NCI-H146 treated with DMSO at 0.1 percent for 48 hours (cell line): ENCODE measurements around the gene MS4A2.
"Not testable (repeated sequence)": the region's sequence is repeated elsewhere in the genome, so short reads cannot be mapped to it uniquely, and the experiment has no call there.

Experiments used
- DNase-seq: peaks from one replicate; lab custom pipeline; 2025; ENCODE audit not compliant: unreplicated experiment; lab: John Stamatoyannopoulos, UW

Gene MS4A2

DNA sequence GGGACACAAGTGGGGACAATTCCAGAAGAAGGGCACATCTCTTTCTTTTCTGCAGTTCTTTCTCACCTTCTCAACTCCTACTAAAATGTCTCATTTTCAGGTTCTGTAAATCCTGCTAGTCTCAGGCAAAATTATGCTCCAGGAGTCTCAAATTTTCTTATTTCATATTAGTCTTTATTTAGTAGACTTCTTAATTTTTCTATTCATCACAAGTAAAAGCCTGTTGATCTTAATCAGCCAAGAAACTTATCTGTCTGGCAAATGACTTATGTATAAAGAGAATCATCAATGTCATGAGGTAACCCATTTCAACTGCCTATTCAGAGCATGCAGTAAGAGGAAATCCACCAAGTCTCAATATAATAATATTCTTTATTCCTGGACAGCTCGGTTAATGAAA, at the start of gene MS4A2:
MS4A2 (plus strand) TSS at position 301 of the 400 bp plus-strand sequence. CDS start 102 bp downstream, outside the sequence.
- DNase-seq = no peak

DNA sequence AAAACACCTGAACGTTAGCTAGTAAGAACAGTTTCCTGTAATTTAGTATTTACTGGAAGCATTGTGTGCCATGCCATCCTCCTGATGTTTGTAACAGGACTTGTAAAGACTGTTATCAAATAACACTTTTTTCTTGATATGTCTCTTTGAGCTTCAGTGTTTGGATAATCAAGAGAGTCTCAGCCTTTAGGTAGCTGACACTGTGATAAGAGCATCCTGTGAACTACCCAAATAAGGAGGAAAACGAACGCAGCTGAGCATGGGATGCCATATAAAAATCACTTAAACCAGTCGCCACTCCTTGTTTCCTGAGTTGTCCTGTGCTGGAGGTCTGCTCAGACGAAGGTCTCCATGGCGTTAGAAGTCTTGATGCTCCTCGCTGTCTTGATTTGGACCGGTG, 48.4 kb upstream of the MS4A2 start, which contains the start of gene OOSP2:
OOSP2 (plus strand) TSS at position 301 of the 400 bp plus-strand sequence; CDS start at position 352, 51 bp downstream.
- no peak for DNase-seq

GRCh38 chr11:60050422-60050821, 38.0 kb upstream of the MS4A2 start:
- DNase-seq = not testable (repeated sequence)

GRCh38 chr11:60050839-60051238, 37.6 kb upstream of the MS4A2 start:
- not testable (repeated sequence) for DNase-seq

DNA sequence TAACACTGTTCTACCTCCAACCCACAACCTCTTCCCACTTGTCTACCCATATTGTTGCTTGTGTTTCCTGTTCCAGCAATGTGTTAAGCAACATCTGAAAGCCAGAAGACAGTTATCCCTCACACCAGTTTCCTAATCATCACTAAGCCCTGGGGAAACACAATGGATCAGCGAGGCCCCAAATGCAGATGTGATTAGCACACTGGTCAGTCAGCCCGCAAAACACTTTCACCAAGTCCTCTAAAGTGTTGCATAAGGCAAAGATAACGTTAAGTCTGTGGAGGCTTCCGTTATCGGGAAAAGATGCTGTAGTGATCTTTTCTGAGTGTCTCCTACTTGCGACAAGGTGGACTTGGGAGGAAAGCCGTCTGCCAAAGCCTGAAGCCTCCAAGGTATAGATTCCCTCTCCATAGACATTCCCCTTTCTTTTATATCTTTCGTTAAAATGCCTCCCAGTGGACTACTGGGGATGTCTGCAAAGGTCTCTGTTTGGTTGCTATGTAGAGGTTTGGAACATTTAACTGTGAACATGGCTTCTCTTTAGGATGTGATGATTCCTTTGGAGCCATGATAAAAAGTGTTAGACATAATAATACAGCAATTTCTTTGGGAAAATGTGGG, 32.0 kb upstream of the MS4A2 start, which contains the start of gene MS4A3:
MS4A3 (plus strand) TSS at position 317 of the 621 bp plus-strand sequence. CDS start 4,496 bp downstream, outside the sequence.
- no peak for DNase-seq

GRCh38 chr11:60059052-60059451, 29.4 kb upstream of the MS4A2 start:
- no peak for DNase-seq

DNA sequence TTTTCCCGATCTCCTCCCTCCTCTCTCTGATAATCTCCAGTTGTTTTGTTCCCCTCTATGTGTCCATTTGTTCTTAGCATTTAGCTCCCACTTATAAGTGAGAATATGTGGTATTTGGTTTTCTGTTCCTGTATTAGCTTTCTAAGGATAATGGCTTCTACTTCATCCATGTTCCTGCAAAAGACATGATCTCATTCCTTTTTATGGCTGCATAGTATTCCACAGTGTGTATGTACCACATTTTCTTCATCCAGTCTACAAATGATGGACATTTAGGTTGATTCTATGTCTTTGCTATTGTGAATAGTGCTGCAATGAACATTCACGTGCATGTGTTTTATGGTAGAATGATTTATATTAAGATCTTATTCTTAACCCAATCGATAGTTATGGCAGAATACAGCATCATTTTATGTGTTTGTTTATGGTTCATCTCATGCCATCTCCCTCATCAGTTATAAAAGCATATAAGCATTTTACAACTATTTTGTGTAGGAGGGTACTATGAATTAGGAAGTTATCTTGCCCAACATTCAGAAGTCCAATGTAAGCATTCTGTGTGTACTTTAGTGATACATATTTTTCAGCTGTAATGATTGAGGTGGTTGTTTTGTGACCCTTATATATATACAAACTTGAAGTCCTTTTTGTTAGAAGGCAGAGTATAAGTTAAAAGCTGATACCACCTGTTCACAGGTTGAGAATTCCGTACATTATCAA, 28.8 kb upstream of the MS4A2 start:
- no peak for DNase-seq

- DNase-seq = no peak
Measured at GRCh38 chr11:60064111-60064510, 24.4 kb upstream of the MS4A2 start.

- no peak for DNase-seq
Measured at GRCh38 chr11:60065801-60066200, 22.7 kb upstream of the MS4A2 start.

- DNase-seq = no peak
Measured at GRCh38 chr11:60069450-60069849, 19.0 kb upstream of the MS4A2 start.

- DNase-seq = not testable (repeated sequence)
Measured at GRCh38 chr11:60071644-60072043, 16.8 kb upstream of the MS4A2 start.

GRCh38 chr11:60077216-60077817, 11.1 kb upstream of the MS4A2 start:
- no peak for DNase-seq

GRCh38 chr11:60077981-60078380, 10.5 kb upstream of the MS4A2 start:
- no peak for DNase-seq

GRCh38 chr11:60078745-60079144, 9.7 kb upstream of the MS4A2 start:
- DNase-seq = no peak

DNA sequence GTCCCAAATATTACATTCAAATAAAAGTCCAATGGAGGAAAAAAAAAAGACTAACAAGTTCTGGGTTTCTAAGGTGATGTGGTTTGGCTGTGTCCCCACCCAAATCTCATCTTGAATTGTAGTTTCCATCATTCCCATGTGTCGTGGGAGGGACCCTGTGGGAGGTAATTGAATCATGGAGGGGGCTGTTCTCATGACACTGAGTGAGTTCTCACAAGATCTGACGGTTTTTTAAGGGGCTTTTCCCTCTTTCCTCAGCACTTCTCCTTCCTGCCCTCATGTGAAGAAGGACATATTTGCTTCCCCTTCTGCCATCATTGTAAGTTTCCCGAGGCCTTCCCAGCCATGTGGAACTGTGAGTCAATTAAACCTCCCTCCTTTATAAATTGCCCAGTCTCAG, 7.9 kb upstream of the MS4A2 start:
- no peak for DNase-seq

DNA sequence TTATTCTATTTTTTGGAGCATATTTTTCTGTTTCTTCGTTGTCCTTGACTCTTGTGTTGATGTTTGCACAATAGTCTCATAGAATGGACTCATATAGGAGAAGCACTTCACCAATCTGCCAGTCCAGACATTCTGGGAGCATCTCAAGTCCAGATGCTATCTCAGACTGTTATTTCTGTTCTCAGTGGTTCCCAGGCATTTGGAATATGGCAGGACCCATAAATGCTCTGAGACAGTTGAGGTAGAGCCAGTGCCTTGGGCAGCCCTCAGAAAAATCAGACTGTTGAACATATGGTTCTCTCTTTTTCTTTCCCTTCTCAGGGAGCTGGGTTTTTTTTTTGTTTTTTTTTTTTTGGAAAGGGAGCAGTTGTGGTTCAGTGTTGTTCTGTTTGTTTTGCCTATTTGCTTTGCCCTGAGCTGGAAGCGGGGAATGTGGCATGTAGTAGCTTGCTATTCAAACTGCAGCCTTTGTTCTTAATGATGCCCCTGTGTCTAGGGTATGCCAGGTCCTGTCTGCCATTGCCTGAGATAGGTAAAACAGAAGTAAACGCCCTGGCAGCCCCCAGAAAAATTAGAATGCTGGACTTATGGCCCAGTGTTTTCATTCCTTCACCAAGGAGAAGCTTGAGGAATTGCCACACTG, 3.7 kb upstream of the MS4A2 start:
- DNase-seq = no peak

- no peak for DNase-seq
Measured at GRCh38 chr11:60085909-60086308, 2.6 kb upstream of the MS4A2 start.

DNA sequence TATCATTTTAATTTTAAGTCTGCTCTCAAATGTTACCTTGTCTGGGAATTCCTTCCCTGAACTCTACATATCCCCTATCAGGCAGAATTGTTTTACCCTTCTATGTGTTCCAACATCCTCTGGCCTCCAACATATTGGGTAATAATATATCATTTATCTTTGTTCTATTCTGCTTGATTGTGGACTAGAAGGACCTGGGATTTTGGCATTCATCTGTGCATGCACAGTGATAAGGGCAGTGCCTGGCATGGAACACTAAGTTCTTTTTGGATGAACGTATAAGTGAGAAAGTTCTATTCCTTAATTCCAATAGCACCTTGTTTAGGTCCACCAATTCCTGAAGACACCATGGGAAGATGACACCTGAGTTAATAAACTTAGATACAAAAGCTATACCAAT, 1.2 kb upstream of the MS4A2 start:
- no peak for DNase-seq

GRCh38 chr11:60095477-60096120, 7.1 kb downstream of the MS4A2 start:
- no peak for DNase-seq

GRCh38 chr11:60097189-60097588, 8.7 kb downstream of the MS4A2 start:
- no peak for DNase-seq

DNA sequence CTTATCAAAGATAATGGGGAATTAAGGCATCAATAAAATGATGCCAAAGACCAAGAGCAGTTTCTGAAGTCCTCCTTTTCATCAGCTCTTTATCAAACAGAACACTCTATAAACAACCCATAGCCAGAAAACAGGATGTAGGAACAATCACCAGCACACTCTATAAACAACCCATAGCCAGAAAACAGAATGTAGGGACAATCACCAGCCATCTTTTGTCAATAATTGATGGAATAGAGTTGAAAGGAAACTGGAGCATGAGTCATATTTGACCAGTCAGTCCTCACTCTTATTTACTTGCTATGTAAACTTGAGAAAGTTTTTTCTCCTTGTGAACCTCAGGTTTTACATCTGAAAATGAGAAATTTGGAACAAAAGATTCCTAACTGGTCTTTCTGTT, 10.0 kb downstream of the MS4A2 start:
- DNase-seq = no peak
